GM19438 (cell line): Measurements from ENCODE around the gene TWNK.
A peak's percentile ranks its signal among the peaks of the same experiment; 100 is the strongest.
"Not testable (repeated sequence)": the region's sequence is repeated elsewhere in the genome, so short reads cannot be mapped to it uniquely, and the experiment has no call there.

Experiments used
- ATAC-seq: cut with Tn5 transposase; IDR thresholded peaks from one replicate; pipeline ENCODE4 v1.9.1; 2021; ENCODE audit warnings: low read depth; ENCODE audit not compliant: unreplicated experiment

The TWNK gene

DNA sequence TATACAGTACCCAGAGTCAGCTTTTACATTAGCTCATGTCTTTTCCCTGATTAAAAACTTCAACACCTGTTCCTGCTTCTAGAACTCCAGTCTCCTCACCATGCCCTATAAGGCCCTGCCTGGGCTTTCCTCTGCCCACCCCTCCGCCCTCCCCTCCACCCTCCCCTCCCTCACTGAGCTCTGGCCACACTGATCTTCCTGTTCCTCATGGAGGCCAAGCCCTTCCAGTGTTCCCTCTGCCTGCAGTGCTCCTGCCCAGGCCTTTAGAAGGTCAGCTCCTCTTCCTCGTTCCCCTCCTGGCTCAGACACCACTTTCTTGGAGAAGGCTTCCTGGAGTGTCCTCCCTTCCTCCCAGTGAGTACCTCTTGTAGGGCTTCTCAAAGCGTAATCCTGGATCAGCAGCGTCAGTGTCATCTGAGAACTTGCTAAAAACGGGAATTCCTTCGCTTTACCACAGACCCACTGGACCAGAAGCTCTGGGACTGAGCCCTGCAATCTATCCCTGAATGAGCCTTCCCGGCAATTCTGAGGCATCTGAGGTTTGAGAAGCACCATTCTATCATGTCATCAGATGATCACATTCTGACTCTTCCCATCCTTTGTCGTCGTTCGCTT, 39.9 kb downstream of the TWNK start:
- no peak for ATAC-seq

GRCh38 chr10:101028446-101029337, 41.3 kb downstream of the TWNK start:
- ATAC-seq: no peak

DNA sequence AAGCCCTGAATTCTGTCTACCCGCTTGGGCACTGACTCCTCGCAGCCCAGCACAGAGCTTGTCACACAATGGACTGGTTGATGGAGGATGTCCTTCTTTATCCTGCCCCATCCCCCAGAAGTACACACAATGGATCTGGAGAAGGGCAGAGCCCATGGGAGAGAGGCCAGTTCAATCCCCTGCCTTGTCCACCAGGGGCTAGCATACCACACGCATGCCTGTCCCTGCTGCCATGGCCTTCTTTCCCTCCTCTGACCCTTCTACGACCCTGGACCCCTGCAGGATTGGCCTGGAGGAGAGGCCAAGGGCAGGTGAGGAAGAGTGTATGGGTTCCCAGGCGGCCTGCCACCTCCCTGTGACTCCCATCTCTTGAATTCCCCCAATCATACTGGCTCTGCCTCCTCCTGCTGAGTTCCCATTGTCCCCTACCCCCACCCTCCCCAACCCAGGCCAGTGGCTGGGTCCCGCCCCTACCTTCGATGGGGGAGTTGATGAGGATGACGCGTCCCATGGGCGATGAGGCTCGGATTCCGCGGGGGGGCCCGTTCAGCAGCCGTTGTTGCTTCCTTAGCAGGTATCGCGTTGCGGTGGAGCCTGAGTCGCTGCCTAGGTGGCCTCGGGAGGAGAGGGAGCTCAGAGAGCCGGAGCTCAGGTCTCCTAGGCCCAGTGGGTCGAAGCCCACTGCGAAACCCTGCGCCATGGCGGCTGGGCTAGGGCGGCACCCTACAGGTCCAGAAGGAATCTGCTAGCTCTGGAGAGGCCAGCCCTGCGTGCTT, 42.4 kb downstream of the TWNK start:
- ATAC-seq: no peak

DNA sequence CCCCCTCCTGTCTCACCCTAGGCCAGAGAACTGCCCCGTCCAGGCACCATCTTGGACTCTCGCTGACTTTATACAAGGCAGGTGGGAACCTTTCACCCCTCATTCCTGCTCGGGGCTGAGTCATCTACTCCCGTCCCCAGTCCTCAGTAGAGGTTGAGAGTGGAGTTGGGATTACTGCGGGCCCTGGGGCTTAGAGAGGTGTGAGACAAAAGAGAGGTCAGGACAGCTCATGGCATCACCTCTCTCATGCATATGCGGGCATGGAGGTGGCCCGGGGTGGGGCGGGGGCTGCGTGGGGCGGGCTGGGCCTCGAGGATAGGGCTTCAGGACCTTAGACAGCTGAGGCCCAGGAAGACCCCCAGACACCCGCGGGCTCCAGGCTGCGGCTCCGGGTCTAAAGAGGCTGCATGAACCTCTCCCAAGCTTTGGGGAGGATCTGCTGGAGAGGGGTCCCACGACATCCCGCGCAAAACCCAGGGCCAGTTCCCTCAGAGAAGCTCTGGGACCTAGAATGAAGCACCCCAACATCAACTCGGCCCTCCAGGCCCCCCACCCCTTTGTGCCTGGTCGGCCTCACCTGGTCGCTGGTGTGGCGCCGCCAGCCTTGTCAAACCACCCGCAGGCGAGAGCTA, 43.3 kb downstream of the TWNK start:
- no peak for ATAC-seq

GRCh38 chr10:101031128-101031795, 43.9 kb downstream of the TWNK start, which contains the start of the genes PDZD7 and SFXN3:
PDZD7 (minus strand) TSS chr10:101031129; CDS start chr10:101030219, 910 bp downstream.
SFXN3 (plus strand) TSS chr10:101031234; CDS start chr10:101034695, 3,461 bp downstream.
- peak; percentile 89 for ATAC-seq

DNA sequence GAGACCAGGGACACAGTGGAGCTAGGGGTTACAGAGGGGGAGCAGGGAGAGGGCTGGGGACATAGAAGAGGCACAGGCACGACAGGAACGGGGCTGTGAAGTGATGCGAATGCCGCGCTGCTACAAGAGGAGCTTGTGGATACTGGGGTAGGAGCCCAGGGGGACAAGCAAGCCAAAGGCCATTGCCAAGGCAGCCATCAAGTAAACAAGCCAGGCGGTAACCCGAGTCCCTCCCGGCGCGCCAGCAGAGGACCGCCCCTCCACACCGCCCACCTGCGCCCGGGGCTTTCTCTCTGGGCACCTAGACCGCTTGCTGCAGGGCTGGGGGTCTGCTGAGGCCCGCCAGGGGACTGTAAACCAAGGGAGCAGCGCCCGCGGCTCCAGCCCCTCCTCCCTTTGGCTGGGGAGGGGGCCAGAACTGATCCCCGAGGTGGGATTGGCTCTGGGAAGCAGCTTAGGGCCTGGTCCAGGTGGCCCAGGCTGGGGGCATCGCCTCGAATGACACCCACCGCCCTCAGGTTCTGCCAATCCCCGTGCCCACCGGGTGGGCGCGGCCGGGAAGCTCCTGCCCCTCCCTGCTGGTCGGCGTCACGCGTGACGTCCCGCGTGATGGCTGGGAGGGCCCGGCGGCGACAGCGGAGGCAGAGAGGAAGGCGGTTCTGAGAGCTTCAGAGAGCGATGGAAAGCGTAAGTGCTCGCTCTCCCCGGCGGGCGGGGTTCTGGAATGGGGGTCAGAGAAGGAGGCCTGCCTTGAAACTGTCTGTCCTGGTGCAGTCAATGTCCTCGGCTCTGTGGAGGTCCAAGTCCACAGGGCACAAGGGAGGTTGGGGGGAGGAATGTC, 44.7 kb downstream of the TWNK start:
- ATAC-seq: no peak

- ATAC-seq: no peak
These were observed 45.4 kb downstream of the TWNK start for GRCh38 chr10:101032637-101033224.

- no peak for ATAC-seq
These were observed 45.9 kb downstream of the TWNK start for GRCh38 chr10:101033276-101033675.

GRCh38 chr10:101034404-101034803, 47.1 kb downstream of the TWNK start:
- not testable (repeated sequence) for ATAC-seq

- no peak for ATAC-seq
These were observed 48.0 kb downstream of the TWNK start for GRCh38 chr10:101035314-101035713.

DNA sequence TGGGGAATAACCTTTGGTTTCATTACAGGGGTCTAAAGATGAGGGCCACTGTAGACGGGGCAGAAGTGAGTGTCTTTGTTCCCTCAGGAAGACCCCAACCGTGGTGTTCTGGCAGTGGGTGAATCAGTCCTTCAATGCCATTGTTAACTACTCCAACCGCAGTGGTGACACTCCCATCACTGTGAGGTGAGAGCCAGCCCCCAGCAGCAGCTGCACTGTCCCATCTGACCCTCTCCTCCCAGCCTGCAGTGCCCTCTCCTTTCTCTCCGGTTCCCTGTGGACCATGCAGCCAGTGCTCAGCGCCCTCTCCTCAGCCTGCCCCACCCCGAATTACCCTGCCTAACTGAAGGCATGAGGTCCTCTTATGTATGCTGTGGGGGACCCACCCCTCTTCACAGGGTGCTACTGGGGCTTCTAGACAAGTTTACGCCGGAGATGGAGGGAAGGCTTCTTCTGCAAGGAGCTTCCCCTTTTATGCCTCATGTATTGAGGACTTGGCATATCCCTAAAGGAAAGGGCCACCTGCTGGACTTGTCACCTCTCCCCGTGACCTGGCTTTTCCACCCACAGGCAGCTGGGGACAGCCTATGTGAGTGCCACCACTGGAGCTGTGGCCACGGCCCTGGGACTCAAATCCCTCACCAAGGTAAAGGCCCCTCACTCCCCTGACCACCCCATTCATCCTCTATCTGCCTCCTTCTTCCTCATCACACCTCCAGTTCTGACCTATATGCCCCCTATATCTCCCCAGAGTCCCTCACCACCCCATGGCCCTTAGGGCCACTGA, 48.8 kb downstream of the TWNK start:
- ATAC-seq: no peak

DNA sequence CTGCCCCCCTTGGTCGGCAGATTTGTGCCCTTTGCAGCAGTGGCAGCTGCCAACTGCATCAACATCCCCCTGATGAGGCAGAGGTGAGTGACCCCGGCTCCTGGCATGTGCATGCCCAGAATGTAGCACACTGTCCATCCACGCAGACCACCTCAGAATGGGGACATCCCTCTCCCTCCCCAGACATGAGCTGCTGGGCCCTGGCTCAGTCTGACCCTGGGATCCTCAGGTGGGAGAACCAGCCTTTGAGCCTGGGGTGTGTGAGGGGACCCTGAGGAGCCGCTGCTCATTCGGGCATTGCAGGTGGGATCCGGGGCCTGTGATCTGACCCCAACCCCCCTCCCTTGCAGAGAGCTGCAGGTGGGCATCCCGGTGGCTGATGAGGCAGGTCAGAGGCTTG, 49.4 kb downstream of the TWNK start:
- no peak for ATAC-seq

DNA sequence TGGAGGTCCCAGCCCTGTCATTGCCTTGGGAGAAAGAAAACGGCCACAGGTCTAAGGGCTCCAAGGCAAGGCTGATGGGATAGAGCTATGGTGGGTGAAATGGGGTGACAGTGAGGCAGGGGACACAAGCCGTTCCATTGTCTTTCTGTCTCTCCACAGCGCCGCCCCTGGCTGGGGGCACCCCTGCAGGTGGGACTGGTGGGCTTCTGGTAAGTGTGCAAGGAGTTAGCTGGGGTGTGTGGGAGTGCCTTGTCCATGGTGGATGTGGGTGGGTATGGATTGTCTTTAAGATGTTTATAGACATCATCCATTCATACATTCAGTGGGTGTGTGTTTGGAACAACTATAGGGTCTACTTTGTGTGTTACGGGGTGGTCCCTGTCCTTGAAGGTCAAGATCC, 51.1 kb downstream of the TWNK start:
- ATAC-seq: no peak

GRCh38 chr10:101040061-101040460, 52.7 kb downstream of the TWNK start:
- no peak for ATAC-seq

- no peak for ATAC-seq
These were observed 53.5 kb downstream of the TWNK start for GRCh38 chr10:101040851-101041250.

GRCh38 chr10:101041252-101041761, 54.0 kb downstream of the TWNK start:
- no peak for ATAC-seq

DNA sequence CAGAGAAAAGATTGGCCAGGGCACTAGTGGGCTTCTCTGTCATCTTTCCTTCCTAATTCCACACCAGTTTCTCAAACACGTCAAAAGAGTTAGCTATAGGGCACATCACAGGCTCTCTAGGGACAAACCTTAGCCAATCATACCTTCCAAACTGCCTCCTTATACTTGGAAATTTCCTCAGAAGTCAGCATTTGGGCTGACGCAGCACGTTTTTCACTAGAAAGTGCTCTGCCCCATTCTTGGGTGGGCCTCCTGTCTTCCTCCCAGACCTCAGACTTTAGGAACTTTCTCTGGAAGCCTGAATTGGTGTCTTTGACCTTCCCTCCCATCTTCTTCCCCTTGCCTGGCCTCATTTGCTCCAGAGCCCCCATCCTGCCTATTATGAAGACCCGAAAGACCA, 54.8 kb downstream of the TWNK start:
- no peak for ATAC-seq
